Measurements from ENCODE around the gene SLC22A1.

GRCh38 chr6:160203953-160204352 is 82.3 kb downstream of the SLC22A1 start:
- TF ChIP-seq POLR2A (IDR thresholded peaks at IDR 0.05; ENCODE audit: control extremely low read depth in 1 of 2, low read depth in 2 of 2, low read length in 2 of 2) (no peak), CHD2 (IDR thresholded peaks at IDR 0.05; ENCODE audit: low read length) (no peak), CTCF (IDR thresholded peaks at IDR 0.05; ENCODE audit: control extremely low read depth in 1 of 3, insufficient read depth in 1 of 3, low read depth in 1 of 3, low read length in 3 of 3) (no peak), GABPA (IDR thresholded peaks at IDR 0.05; ENCODE audit: borderline replicate concordance, insufficient read depth, low read length) (no peak), MAFK (IDR thresholded peaks at IDR 0.05; ENCODE audit: low read depth, low read length) (no peak), YY1 (IDR thresholded peaks at IDR 0.05; ENCODE audit: low read depth, low read length) (no peak)
